Gastroesophageal sphincter (tissue), 3 donors: ENCODE results near the gene RNF114.

ENCODE experiments used
- POLR2A ChIP-seq, 2 donors: fragments of 450-650 bp; IDR thresholded peaks; one replicate each; pipeline ENCODE4 v1.6.1; 2017; ENCODE audit warnings: antibody characterized with exemption in 2 of 2, mild to moderate bottlenecking in 2 of 2, moderate library complexity in 1 of 2
- POLR2AphosphoS5 ChIP-seq: sonication (generic); formaldehyde crosslinking; IDR thresholded peaks from one replicate; pipeline ENCODE4 v1.6.1; 2017; ENCODE audit warnings: antibody characterized with exemption
- TF ChIP-seq, protein P1 (sequence below), 4 experiments: fragments of 200-600 bp in 2 of 4; fragments of 450-650 bp in 2 of 4; sonication (generic) in 1 of 4; IDR thresholded peaks; one replicate each; pipeline ENCODE4 v1.5.1; 2017 to 2019; ENCODE audit warnings: antibody characterized with exemption in 4 of 4, mild to moderate bottlenecking in 2 of 4, moderate library complexity in 2 of 4

DNA sequence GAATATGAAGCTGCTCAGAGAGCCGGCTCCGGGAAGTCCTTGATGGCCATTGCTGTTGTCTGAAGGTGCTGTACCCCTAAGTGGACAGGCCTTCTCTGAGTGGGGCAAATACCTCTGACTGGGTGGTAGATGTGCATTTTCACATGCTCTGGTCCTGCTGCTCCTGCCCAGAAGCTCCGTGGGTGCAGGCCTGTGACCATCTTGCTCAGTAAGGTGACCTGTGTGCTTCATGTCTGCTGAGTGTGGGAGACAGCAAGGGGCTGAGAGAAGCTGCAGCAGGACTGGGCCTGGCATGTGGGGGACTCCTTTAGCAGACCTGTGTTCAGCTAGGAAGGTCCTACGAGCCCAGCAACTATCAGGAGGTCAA, 25.9 kb upstream of the RNF114 start:
- TF ChIP-seq, protein P1, sequence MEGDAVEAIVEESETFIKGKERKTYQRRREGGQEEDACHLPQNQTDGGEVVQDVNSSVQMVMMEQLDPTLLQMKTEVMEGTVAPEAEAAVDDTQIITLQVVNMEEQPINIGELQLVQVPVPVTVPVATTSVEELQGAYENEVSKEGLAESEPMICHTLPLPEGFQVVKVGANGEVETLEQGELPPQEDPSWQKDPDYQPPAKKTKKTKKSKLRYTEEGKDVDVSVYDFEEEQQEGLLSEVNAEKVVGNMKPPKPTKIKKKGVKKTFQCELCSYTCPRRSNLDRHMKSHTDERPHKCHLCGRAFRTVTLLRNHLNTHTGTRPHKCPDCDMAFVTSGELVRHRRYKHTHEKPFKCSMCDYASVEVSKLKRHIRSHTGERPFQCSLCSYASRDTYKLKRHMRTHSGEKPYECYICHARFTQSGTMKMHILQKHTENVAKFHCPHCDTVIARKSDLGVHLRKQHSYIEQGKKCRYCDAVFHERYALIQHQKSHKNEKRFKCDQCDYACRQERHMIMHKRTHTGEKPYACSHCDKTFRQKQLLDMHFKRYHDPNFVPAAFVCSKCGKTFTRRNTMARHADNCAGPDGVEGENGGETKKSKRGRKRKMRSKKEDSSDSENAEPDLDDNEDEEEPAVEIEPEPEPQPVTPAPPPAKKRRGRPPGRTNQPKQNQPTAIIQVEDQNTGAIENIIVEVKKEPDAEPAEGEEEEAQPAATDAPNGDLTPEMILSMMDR (IDR thresholded peaks at IDR 0.05), result no peak
- TF ChIP-seq POLR2AphosphoS5 (no peak), POLR2A (IDR thresholded peaks at IDR 0.05) (no peak)
